HT-29 (cell line): Measurements from ENCODE around the gene MFN2. TPM values are rescaled to one million over a fixed set of nuclear protein-coding genes. Genes with fewer than 3 reads are reported as not detected.
A peak's percentile ranks its signal among the peaks of the same experiment; 100 is the strongest.
"Not testable (repeated sequence)": the region's sequence is repeated elsewhere in the genome, so short reads cannot be mapped to it uniquely, and the experiment has no call there.

Experiments used
- DNase-seq: peaks from one replicate; pipeline ENCODE4 v3.0.0-alpha.2; 2015; ENCODE audit warnings: low spot score
- total RNA-seq: library from RNA; depleted of rRNA; stranded (reverse); fragments of >200 nt; shearing (Covaris generic); gene quantifications from 2 replicates; pipeline ENCODE4 v1.2.3, GENCODE V29; 2014

Gene MFN2
- total RNA-seq, 1 experiment from 2014 or later, result 58.3 TPM

GRCh38 chr1:12022036-12022435 lies 41.8 kb downstream of the MFN2 start:
- DNase-seq, result no peak

GRCh38 chr1:12026586-12026985 lies 46.3 kb downstream of the MFN2 start:
- DNase-seq, result no peak

- DNase-seq, result no peak
Observed at GRCh38 chr1:12028248-12028647, 48.0 kb downstream of the MFN2 start.

GRCh38 chr1:12028957-12029511 lies 48.8 kb downstream of the MFN2 start:
- DNase-seq, result no peak

- no peak for DNase-seq
Observed at GRCh38 chr1:12029720-12030339, 49.6 kb downstream of the MFN2 start.

- peak; percentile 30 for DNase-seq
Observed at GRCh38 chr1:12031039-12031980, 51.1 kb downstream of the MFN2 start.

- no peak for DNase-seq
Observed at GRCh38 chr1:12032161-12032621, 51.9 kb downstream of the MFN2 start.

GRCh38 chr1:12033441-12033840 lies 53.2 kb downstream of the MFN2 start:
- DNase-seq, result not testable (repeated sequence)

- no peak for DNase-seq
Observed at GRCh38 chr1:12034381-12034801, 54.1 kb downstream of the MFN2 start.

GRCh38 chr1:12035312-12035711 lies 55.1 kb downstream of the MFN2 start:
- DNase-seq, result no peak

- no peak for DNase-seq
Observed at GRCh38 chr1:12037486-12038355, 57.5 kb downstream of the MFN2 start.

GRCh38 chr1:12038356-12039163 lies 58.3 kb downstream of the MFN2 start:
- DNase-seq, result no peak

- DNase-seq, result no peak
Observed at GRCh38 chr1:12039164-12039525, 58.9 kb downstream of the MFN2 start.

GRCh38 chr1:12039824-12040456 lies 59.7 kb downstream of the MFN2 start:
- DNase-seq, result not testable (repeated sequence)

- no peak for DNase-seq
Observed at GRCh38 chr1:12040457-12041051, 60.3 kb downstream of the MFN2 start.

GRCh38 chr1:12044187-12044877 lies 64.1 kb downstream of the MFN2 start:
- DNase-seq, result not testable (repeated sequence)

GRCh38 chr1:12046749-12047119 lies 66.5 kb downstream of the MFN2 start:
- DNase-seq, result no peak

GRCh38 chr1:12047120-12047876 lies 67.1 kb downstream of the MFN2 start:
- DNase-seq, result no peak
